Left forelimb (tissue), 1 donor: Measurements from ENCODE around the gene TBC1D23.
"Not testable (repeated sequence)": the region's sequence is repeated elsewhere in the genome, so short reads cannot be mapped to it uniquely, and the experiment has no call there.

Experiments
- DNase-seq: peaks from one replicate; pipeline ENCODE4 v3.0.0-alpha.2; 2018; ENCODE audit warnings: low spot score

Gene TBC1D23

GRCh38 chr3:100257586-100257985, 3.2 kb upstream of the TBC1D23 start:
- no peak for DNase-seq

- DNase-seq, result peak; percentile 81
Observed at GRCh38 chr3:100260081-100260684, 609 bp upstream of the TBC1D23 start.

- no peak for DNase-seq
Observed at GRCh38 chr3:100261485-100261903, 702 bp downstream of the TBC1D23 start.

- not testable (repeated sequence) for DNase-seq
Observed at GRCh38 chr3:100262925-100263324, 2.1 kb downstream of the TBC1D23 start.

GRCh38 chr3:100263583-100263982, 2.8 kb downstream of the TBC1D23 start:
- no peak for DNase-seq

- no peak for DNase-seq
Observed at GRCh38 chr3:100264242-100264641, 3.5 kb downstream of the TBC1D23 start.

GRCh38 chr3:100265016-100265415, 4.2 kb downstream of the TBC1D23 start:
- DNase-seq, result no peak

GRCh38 chr3:100266531-100266930, 5.7 kb downstream of the TBC1D23 start:
- DNase-seq, result no peak

GRCh38 chr3:100268156-100268555, 7.4 kb downstream of the TBC1D23 start:
- no peak for DNase-seq

GRCh38 chr3:100269001-100269400, 8.2 kb downstream of the TBC1D23 start:
- no peak for DNase-seq

- no peak for DNase-seq
Observed at GRCh38 chr3:100269410-100270214, 8.8 kb downstream of the TBC1D23 start.

GRCh38 chr3:100270215-100270583, 9.4 kb downstream of the TBC1D23 start:
- no peak for DNase-seq

GRCh38 chr3:100271522-100271921, 10.7 kb downstream of the TBC1D23 start:
- no peak for DNase-seq

- DNase-seq, result not testable (repeated sequence)
Observed at GRCh38 chr3:100272797-100273611, 12.2 kb downstream of the TBC1D23 start.

GRCh38 chr3:100274361-100274760, 13.6 kb downstream of the TBC1D23 start:
- no peak for DNase-seq

GRCh38 chr3:100277255-100277800, 16.5 kb downstream of the TBC1D23 start:
- DNase-seq, result no peak

- no peak for DNase-seq
Observed at GRCh38 chr3:100278910-100279309, 18.1 kb downstream of the TBC1D23 start.

GRCh38 chr3:100288288-100288894, 27.6 kb downstream of the TBC1D23 start:
- no peak for DNase-seq

GRCh38 chr3:100289339-100289738, 28.5 kb downstream of the TBC1D23 start:
- DNase-seq, result no peak

- no peak for DNase-seq
Observed at GRCh38 chr3:100295089-100295488, 34.3 kb downstream of the TBC1D23 start.

- DNase-seq, result no peak
Observed at GRCh38 chr3:100297784-100298183, 37.0 kb downstream of the TBC1D23 start.

GRCh38 chr3:100299016-100299415, 38.2 kb downstream of the TBC1D23 start:
- no peak for DNase-seq
